ENCODE measurements around the gene ELMO1. TPM values are rescaled to one million over a fixed set of nuclear protein-coding genes. Genes with fewer than 3 reads are reported as not detected.

Gene ELMO1
- total and polyA plus RNA-seq, 4 donors = 10.1 to 183 (median 34.4) TPM

DNA sequence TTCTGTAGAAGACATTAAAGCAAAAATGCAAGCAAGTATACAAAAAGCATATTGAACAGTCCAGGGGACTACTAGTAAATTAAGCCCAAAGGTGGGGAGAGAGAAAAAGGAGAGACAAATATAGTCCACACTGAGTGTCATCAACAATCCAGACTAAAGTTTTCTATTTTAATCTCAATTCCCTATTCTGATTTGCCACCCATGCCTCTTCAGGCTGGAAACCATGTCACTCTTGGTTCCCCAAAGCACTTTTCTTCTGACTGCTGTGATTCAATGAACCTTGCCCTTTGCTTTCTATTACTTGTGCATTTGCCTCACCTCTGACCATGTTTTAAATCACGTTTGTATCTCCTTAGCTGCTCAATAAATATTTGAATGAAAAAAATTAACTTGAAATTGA is 629.0 kb downstream of the ELMO1 start:
- TF ChIP-seq, protein P1, sequence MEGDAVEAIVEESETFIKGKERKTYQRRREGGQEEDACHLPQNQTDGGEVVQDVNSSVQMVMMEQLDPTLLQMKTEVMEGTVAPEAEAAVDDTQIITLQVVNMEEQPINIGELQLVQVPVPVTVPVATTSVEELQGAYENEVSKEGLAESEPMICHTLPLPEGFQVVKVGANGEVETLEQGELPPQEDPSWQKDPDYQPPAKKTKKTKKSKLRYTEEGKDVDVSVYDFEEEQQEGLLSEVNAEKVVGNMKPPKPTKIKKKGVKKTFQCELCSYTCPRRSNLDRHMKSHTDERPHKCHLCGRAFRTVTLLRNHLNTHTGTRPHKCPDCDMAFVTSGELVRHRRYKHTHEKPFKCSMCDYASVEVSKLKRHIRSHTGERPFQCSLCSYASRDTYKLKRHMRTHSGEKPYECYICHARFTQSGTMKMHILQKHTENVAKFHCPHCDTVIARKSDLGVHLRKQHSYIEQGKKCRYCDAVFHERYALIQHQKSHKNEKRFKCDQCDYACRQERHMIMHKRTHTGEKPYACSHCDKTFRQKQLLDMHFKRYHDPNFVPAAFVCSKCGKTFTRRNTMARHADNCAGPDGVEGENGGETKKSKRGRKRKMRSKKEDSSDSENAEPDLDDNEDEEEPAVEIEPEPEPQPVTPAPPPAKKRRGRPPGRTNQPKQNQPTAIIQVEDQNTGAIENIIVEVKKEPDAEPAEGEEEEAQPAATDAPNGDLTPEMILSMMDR (IDR thresholded peaks at IDR 0.05; ENCODE audit: control extremely low read depth, extremely low read depth) = no peak
- WGBS, 2 donors = 78 to 82% methylated on average over 1 of the region's 1 CpG
- ATAC-seq (ENCODE audit: insufficient read depth, low FRiP score) (no peak), DNase-seq (no peak)
- Histone ChIP-seq H3K9me3 (ENCODE audit: control insufficient read depth in 4 of 4, insufficient read depth in 3 of 4, low read length in 3 of 4) (no peaks in the 10 kb centered on the region), H3K27ac (ENCODE audit: low read depth in 1 of 2, low read length in 1 of 2) (no peak overlapping the region), H3K9ac (ENCODE audit: insufficient read depth in 1 of 2, low read length in 2 of 2) (no peak overlapping the region), H3K4me1 (ENCODE audit: control insufficient read depth in 5 of 5, insufficient read depth in 5 of 5, low read length in 5 of 5) (no peaks in the 10 kb centered on the region), H3K36me3 (ENCODE audit: control insufficient read depth in 4 of 4, insufficient read depth in 4 of 4, low read length in 4 of 4) (no peaks in the 10 kb centered on the region), H3K27me3 (ENCODE audit: control insufficient read depth in 3 of 3, insufficient read depth in 3 of 3, low read length in 2 of 3) (no peaks in the 10 kb centered on the region), H3K4me3 (no peak overlapping the region)

DNA sequence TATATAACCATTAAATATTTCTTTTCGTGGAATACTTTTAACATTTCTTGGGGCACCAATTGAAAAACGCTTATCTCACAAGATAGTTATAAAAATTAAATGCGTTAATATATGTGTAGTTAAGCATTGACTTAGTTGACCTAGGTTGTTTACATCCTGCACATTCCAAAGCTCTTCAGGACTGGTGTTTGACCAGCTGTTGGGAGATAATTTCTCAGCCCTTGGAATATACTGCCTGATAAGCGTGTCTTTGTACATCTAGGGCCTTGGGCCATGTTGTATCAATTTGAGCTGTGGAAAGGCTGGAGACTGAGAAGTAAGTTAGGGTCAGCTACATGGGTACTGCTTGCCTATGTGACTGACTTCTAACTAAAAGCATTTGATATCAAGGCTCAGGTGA is 634.4 kb downstream of the ELMO1 start:
- no peaks in the 10 kb centered on the region for H3K9me3 ChIP-seq (ENCODE audit: control insufficient read depth in 4 of 4, insufficient read depth in 3 of 4, low read length in 3 of 4)
- no peaks in the 10 kb centered on the region for H3K36me3 ChIP-seq (ENCODE audit: control insufficient read depth in 4 of 4, insufficient read depth in 4 of 4, low read length in 4 of 4)
- TF ChIP-seq, protein P1 (IDR thresholded peaks at IDR 0.05; ENCODE audit: control extremely low read depth, extremely low read depth) = no peak
- DNase-seq (no peak), ATAC-seq (ENCODE audit: insufficient read depth, low FRiP score) (no peak)
- no peaks in the 10 kb centered on the region for H3K4me1 ChIP-seq (ENCODE audit: control insufficient read depth in 5 of 5, insufficient read depth in 5 of 5, low read length in 5 of 5)
- H3K27ac ChIP-seq (ENCODE audit: low read depth in 1 of 2, low read length in 1 of 2) = no peak overlapping the region
- no peaks in the 10 kb centered on the region for H3K27me3 ChIP-seq (ENCODE audit: control insufficient read depth in 3 of 3, insufficient read depth in 3 of 3, low read length in 2 of 3)
- H3K9ac ChIP-seq (ENCODE audit: insufficient read depth in 1 of 2, low read length in 2 of 2) = no peak overlapping the region
- H3K4me3 ChIP-seq = no peak overlapping the region
- WGBS, 2 donors = 80 to 91% methylated on average over 4 of the region's 4 CpGs

DNA sequence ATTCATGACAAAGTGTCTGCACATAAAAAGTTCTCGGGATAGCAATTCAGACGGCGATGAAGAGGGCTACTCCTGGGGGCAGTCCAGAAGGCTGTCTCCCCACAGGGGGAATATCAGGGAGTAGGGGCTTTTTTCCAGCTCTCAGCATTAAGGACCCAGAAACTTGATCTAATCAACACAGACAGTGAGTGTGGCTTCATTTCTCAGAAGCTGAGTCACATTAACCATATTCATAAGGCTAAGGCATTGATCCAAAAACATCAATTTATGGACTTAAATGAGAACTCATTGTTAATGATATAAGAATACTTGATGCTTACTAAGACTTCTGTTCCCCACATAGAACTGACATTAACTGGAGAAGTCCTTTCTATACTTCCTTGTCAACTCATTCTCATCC is 636.9 kb downstream of the ELMO1 start:
- TF ChIP-seq, protein P1 (IDR thresholded peaks at IDR 0.05; ENCODE audit: control extremely low read depth, extremely low read depth) = no peak
- Histone ChIP-seq H3K27me3 (ENCODE audit: control insufficient read depth in 3 of 3, insufficient read depth in 3 of 3, low read length in 2 of 3) (no peaks in the 10 kb centered on the region), H3K9ac (ENCODE audit: insufficient read depth in 1 of 2, low read length in 2 of 2) (no peak overlapping the region), H3K27ac (ENCODE audit: low read depth in 1 of 2, low read length in 1 of 2) (no peak overlapping the region), H3K4me1 (ENCODE audit: control insufficient read depth in 5 of 5, insufficient read depth in 5 of 5, low read length in 5 of 5) (no peaks in the 10 kb centered on the region), H3K4me3 (no peak overlapping the region), H3K36me3 (ENCODE audit: control insufficient read depth in 4 of 4, insufficient read depth in 4 of 4, low read length in 4 of 4) (no peaks in the 10 kb centered on the region), H3K9me3 (ENCODE audit: control insufficient read depth in 4 of 4, insufficient read depth in 3 of 4, low read length in 3 of 4) (no peaks in the 10 kb centered on the region)
- ATAC-seq (ENCODE audit: insufficient read depth, low FRiP score) = no peak
- no peak for DNase-seq
- WGBS, 2 donors = 75% methylated on average over 3 of the region's 3 CpGs

DNA sequence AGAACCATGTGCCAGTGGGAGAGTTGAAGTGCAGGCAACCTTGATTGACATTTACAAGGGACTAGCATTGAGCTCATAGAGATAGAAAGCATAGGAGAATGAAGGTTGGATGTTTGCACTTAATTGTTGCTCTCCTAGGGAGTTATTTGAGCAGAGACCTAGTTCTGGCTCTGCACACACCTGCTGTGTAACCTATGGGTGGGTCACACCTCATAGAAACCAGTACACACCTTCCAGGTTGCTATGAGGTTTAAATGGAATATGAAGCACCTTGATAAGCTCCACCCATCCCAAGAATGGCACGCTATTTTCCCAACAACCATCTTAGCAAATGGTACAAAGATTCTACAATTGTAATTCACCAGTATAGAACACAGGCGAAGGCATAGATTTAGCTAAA is 638.2 kb downstream of the ELMO1 start:
- no peaks in the 10 kb centered on the region for H3K9me3 ChIP-seq (ENCODE audit: control insufficient read depth in 4 of 4, insufficient read depth in 3 of 4, low read length in 3 of 4)
- no peak overlapping the region for H3K4me3 ChIP-seq
- WGBS, 2 donors = 49 to 65% methylated on average over 2 of the region's 2 CpGs
- no peaks in the 10 kb centered on the region for H3K36me3 ChIP-seq (ENCODE audit: control insufficient read depth in 4 of 4, insufficient read depth in 4 of 4, low read length in 4 of 4)
- no peaks in the 10 kb centered on the region for H3K27me3 ChIP-seq (ENCODE audit: control insufficient read depth in 3 of 3, insufficient read depth in 3 of 3, low read length in 2 of 3)
- no peaks in the 10 kb centered on the region for H3K4me1 ChIP-seq (ENCODE audit: control insufficient read depth in 5 of 5, insufficient read depth in 5 of 5, low read length in 5 of 5)
- DNase-seq (no peak), ATAC-seq (ENCODE audit: insufficient read depth, low FRiP score) (no peak)
- no peak overlapping the region for H3K9ac ChIP-seq (ENCODE audit: insufficient read depth in 1 of 2, low read length in 2 of 2)
- no peak overlapping the region for H3K27ac ChIP-seq (ENCODE audit: low read depth in 1 of 2, low read length in 1 of 2)
- TF ChIP-seq, protein P1 (IDR thresholded peaks at IDR 0.05; ENCODE audit: control extremely low read depth, extremely low read depth) = no peak

Data from lung (tissue), 12 donors.